NCI-H2227 (cell line): ENCODE data around the gene GAS7.

ENCODE experiments used
- DNase-seq: peaks from one replicate; lab custom pipeline; 2025; ENCODE audit not compliant: unreplicated experiment; lab: John Stamatoyannopoulos, UW

Gene GAS7

DNA sequence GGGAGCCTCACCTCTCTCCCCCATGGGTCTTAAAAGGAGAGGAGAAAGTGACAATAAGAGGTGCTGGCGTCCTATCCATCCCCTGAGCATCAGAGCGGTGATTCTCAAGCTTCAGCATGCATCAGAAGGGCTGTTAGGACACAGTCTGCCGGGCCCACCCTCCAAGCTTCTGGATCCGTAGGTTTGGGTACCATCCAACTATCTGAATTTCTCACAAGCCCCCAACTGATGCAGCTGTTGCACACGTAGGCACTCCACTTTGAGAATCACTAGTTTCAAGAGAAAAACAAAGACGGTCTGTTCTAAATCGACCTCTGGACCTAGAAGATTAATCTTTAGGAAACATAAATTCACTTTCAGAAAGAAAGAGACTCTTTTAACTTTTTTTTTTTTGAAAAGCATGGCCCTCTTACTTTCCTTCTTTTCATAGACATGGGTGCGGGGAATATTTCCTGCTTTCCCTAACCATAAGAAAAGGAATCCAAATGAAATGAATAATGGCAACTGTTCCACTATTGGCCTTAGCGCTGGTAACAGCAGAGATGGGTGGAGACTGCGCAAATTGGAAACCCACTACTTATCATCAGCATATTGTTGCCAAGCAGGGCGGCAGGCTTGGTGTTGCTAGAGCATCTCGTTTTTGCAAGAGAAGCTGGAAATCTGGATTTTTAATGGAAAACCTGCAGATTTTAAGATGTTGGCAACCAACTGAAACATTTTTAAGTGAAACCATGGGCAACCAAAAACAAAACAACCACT lies 144.4 kb downstream of the GAS7 start:
- DNase-seq = no peak

DNA sequence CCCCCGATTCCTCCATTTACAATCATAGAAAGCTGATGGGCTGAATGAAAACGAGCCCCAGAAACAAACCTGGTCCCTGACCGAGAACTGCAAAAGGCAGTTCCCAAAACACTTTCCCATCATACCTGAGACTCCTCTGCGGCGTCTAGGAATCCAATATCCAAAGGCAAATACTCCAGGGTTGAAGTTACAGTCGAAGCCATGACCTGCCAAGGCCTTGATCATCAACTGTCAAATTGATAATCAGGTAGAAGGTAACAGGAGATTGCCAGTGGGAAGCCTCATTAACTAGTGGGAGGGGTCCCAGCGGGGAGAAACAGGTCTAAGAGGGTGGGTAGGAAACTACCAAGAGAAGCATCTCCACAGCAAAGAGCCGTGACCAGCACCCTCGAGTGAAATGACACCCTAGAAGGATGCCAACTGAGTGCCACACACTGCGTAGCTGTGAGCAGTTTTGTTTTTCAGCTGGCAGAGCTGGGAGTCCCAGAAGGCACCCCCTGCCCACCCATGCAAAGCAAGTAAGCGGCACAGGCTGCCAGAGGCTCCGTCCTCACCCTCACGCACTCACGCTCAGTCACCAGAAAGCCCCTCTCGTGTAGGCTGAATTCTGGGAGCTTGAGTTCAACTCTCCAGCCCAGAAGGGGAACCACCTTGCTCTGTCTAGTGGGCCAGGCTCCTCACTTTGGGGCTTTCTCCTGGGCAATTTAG lies 146.1 kb downstream of the GAS7 start:
- DNase-seq = no peak

DNA sequence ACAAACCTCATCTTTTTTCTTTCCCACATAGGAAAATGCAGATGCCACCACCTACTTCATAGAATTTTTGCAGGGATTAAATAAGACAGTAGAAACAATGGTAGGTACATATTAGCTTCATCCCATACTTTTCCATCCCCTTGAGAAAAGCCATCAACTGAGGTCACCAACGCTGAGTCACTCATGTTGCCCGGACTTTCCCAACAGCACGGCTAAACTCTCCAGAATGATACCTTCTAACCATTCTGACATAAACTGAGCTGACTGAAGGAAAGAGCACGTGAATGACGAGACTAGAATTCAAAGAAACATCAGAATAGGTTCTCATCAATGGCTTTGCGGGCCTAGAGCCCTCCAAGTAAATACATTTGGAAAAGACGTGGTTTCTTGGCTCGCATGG lies 147.3 kb downstream of the GAS7 start:
- DNase-seq = no peak

DNA sequence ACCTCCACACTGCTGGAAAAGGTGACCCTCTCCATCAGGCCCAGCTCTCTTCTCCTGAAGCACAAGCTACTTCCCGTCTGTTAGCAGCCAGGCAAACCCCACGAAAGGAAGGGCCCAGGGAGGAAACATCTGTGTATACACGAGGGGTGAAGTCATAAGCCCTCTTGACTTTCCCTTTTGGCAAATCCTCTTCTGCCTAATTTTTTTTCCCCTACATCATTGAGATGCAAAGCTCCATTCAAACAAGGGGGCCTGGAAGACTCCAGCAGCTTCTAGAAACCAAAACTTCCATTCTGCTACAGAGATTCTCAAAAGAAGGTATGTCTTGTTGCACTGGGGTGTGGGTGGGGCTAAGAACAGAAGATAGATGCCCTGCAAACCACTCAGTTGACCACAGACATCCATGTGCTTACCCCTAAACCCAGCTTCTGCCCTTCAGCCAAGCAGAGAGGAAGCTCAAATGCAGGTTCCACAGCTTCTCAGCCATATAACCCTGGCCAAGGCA lies 147.8 kb downstream of the GAS7 start:
- no peak for DNase-seq

DNA sequence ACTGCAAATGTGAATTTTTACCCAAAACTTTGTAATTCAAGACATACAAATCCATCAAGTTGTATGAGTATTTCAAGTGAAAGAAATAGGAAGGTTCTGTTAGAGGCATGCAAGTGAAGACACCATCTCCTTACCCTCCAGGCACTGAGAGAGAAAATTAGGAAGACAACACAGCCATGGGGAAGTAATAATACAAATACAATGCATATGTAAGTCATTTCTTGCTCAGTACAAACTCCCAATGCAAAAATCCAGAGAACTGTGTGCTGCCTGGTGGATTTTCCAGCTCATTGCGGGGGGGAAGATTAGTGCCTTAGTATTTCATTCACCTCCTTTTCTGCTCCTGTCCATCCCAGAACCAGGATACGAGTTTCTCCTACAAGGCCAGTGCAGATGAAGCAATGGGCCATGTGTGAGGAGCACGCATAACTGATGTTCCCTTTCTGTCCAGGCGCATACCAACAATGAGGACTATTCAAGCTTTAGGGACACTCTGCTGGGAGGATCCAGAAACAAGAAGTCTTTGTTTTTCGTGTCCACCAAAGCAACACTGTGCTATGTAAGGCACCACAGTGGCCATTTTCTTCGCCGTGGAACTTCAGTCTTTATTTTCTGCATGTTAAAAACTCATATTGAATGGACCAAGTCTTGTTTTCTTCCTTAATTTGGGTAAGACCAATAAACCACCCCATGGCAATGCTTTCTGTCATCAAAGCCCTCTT lies 149.6 kb downstream of the GAS7 start:
- DNase-seq = no peak

DNA sequence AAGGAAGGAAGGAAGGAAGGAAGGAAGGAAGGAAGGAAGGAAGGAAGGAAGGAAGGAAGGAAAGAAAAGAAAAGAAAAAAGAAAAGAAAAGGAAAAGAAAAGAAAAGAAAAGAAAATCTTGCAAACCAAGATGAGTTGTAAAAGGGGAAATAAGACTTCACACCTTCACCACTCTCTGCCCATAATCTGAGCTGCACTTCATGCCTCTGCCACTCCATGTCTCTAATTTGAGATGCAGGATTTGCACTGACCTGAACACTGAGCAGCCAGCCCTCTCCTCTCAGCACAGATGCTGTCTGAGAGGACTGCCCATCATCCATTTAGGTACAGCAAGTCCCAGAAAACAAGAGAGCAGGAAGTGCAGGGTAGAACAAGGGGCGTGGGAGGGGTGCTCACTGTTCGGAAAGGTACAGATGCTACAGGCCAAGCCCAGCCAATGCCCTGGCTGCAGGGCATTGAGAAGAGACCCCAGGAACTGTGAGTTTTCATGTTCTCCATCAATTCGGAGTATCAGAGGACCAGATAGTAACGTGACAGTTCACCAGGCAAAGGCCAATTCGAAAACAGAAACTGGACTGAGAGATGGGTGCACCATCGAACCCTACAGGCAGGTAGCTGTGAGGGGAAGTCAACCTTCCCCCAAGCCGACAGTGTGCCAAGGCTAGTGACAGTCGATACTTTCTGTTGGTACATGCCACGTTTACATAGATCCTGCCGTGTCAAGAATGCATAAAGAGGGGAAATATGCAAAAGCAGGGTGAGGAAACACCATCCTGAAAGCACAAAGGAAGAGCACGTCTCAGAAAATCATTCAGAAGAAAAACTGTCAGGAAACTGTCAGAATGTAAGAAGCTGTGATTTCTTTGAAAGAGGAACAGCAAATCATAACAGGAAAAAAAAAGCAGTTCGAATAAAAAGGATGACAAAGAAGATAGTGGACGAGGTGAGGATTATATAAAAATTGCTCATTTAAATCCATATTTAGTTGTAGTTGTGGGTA lies 151.3 kb downstream of the GAS7 start:
- no peak for DNase-seq

DNA sequence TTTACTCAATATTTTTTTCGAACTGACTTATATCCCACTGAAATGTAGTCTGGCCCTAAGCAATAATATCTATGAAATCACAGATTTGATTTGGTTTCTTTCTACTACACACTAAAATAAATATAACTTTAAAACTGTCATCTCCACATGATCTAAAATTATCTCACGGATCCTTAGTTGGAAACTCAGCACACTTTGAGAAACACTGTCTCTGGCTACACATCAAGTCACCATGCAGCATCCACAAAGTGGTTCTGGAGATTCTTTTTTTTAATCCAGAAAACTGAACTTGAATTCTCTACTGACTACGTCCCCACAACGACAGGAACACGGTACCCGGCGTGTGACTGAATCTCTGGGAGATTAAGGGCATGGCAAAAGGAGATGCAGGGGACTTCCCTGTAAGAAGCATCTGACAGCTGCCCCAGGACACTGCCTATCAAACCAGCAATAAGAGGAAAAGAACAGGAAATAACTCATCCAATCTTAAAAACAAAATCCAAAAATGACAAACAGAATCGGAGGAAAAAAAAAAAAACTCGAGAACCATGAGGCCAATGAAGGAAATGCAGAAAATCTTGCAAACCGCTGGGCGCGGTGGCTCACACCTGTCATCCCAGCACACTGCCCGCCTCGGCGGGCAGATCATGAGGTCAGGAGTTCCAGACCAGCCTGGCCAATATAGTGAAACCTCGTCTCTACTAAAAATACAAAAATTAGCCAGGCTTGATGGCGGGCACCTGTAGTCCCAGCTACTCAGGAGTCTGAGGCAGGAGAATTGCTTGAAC lies 152.3 kb downstream of the GAS7 start:
- no peak for DNase-seq

DNA sequence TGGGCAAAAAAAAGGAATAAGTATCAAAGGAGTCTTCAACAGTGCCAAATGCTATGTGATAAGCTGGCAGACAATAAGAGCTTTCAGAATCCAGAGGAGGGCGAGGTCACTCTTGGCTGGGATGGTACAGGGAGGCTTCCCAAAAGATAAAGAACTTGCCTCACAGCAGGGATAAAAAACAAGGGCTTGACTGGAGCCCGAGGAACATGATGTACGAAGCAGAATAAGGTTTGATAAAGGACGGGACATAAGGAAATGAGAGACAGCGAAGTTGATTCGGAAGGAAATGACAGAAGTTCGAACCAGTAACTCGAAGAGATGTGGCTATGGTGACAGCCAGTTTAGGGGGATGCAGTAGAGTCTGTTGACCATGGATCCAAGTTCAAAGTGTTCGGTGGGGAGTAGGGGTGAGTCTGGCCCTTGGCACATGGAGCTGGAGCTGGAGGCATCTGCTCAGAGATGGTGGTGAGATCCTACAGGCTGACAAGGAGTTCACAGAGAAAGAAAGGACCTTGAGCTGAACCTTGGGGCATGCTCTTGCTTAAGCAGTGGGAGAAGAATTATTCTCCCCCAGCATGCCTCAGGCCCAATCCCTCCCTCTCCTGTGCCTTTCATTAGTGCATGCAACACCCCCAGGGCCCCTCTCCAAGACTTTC lies 155.7 kb downstream of the GAS7 start:
- DNase-seq = no peak

DNA sequence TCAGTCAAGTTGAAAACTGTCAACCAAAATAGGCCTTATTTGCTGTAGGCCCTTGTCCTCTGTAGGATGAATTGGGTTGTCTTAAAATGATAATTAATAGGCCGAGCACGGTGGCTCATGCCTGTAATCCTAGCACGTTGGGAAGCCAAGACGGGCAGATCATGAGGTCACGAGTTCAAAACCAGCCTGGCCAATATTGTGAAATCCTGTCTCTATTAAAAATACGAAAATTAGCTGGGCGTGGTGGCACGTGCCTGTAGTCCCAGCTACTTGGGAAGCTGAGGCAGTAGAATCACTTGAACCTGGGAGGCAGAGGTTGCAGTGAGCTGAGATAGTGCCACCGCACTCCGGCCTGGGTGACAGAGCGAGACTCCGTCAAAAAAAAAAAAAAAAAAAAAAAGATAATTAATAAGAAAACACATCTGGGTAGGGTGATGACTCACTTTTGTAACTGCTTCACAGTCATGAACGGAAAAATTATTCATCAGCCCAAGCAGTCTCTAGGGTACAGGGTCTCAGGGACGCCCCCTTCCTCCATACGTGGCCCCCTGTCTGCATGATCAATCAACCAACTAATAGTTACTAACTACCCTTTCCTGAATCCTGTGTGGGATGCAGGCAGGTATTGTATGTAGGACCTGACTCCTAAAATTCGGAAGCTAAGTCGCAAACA lies 156.4 kb downstream of the GAS7 start:
- DNase-seq = no peak

DNA sequence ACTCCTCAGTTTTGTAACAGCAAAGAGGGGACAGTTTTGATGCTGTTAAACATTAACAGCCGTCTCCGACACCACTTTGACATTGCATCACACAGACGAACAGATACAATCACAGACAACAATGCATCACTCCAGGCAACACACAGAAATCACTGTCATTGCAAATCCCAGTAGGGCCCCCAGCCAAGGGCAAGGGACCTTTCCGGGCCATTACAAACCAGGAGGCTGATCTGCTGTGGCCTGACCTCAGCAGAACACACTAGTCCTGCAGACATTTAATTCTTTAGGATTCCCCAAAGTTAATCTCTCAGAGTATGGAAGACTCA lies 157.2 kb downstream of the GAS7 start:
- DNase-seq = no peak

DNA sequence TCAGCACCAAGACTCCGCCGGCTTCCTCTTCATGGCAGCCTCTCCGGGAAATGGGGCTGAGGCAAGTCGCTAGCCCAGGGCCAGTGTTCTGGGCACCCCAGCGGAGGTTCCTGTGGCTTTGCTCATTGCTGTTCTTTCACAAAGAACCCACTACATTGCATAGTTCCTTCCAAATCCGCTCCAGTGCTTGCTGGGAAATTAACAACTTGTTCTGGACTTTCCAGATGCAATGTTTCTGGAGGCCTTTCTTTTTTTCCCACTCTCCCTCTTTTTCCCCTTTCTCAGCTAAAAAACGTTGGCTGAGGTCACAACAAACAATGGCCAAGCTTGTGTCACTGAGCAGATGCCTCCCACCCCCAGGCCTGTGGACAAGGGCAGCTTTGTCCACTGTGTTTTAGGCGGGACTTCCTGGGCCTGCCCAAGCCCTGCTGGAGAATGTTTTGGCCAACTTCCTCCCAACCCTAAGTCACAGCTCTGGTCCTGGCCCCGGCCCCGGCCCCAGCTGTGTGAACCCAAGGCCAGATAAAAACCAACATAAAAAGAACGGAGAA lies 161.8 kb downstream of the GAS7 start:
- no peak for DNase-seq

DNA sequence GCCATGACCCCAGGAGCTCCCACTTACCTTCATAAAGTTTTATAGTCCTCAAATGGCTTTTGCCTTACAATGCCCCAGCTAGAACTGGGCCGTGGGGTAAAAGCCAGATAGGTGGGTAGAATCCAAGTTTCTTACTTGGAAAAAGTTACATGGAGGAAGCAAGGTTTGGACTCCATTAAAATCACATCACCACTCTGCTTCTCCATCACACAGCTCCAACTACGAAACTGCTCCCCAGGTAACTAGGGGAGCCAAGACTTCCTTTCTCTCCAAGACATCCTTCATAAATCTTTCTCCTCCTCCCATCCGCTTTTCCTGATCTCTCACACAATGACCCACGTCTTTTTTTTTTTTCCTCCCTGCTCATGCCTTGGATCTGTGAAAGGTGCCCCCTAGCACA lies 162.5 kb downstream of the GAS7 start:
- DNase-seq = no peak

DNA sequence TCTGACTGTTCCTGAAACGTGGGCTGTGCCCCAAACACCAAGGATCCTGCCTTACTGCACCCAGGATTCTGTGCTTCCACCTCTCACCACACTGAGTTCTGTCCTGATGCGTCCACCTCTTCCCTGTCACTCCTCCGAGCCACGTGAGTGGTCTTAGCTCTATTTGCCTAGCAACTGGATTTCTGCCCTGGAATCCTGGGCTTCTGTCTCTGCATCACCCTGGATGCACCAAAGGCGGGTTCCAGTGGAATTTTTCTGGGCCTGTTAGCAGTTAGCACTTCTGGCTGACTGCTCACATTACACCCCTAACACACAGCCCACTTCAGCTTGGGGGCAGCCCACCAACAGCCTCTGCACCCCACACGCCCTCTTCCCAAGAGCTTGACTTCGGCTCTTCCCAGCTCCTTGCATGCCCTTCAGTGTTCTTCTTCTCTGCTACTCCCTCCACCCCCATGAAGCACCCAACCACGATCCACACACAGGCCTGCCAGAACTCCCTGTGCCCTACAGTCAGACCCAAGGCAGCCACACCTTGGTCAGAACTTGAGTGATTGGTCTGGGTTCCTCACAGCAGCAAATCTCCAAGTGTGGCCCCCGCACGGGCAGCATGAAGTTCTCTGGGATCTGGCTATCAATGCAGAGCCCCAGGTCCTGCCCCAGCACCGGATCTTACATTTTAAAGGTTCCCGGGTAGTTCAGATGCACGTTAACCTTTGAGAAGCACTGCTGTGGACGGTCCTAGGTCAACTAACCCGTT lies 163.5 kb downstream of the GAS7 start:
- no peak for DNase-seq

DNA sequence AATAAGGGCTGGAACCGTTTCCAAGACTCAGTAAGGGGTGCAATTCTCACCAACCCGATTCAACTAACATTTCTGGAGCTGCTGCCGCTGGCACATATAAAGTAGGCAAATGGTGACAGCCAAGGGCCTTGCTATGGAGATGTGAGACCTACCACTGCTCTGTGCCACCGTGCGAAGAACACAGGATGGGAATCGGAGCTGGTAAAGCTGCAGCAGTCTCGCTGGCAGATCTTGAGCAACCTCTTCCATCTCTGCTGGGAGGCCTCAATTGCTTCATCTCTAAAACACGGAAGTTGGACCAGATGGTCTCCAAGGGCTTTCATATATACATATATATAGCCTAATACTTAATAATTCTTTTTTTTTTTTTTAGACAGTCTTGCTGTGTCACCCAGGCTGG lies 164.4 kb downstream of the GAS7 start:
- DNase-seq = no peak

DNA sequence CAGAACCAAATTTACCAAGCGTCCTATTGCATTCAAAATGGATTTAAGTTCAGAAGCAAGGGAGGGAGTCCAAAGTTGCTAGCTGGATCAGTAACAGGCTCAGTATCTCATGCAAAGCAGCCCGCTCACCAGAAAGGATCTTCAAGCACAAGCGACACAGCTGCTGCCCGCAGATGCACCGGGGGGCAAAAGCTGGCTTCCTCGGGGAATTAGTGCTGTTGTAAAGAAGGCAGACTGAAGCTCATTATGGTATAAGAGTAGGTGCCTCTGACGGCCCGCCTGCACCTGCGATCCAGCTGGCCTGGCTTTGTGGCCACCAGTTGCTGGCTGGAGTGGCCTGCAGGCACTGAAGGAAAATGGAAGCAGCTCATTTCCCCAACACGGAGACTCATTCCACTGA lies 165.0 kb downstream of the GAS7 start:
- no peak for DNase-seq

DNA sequence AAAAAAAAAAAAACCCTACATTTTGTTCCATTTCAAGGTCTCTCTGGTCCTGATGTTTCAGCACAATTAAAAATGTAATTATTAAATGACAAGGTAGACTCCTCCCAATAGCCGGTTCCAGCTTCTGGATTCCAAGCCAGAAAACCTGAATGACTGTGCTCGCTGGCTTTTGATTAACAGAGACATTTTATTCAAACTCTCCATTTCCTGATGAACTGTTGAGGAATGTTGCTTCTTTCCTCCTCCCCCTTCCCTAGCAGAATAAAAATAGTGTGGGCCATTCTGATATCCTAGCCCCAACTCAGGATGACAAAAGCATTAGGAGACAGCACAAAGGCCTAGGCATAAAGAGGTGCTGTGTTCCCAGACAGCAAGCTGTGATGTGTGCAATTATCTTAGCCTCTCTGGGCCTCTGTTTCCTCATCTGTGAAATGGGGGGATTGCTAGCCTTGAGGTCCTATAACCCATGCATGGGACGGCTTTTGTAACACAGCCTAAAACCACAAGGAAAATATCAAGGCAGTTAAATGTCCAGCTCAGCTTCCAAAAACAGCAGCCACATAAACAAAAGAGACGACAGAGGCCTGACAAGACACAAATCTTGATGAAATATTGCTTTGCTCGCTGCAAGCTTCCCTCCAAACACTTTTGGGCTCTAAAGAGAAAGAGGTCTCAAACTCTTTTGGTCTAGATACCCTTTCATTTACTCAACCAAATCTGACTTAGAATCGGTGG lies 166.1 kb downstream of the GAS7 start:
- no peak for DNase-seq

DNA sequence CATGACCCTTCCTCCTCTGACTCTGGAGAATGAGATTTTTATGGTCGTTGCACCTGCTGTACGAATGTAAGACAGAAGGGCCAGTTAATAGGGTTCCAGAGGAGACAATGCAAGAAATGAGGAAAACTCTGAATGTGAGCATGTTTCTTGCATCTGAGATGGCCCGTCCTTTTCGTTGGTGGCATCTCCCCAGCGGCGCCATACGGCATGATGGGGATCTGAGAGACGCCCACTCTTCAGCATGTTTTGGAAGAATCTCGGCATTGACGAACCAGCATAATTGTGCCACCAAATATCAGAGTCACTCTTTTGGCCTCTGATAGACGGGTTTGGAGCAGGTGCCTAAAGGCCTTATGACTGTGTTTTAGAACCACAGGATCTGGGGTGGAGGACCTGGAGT lies 166.8 kb downstream of the GAS7 start:
- no peak for DNase-seq
